T-helper 1 cell (primary cell): Measurements from ENCODE around the gene ZBTB7B.

ENCODE experiments used
- DNase-seq, 5 donors: peaks; one replicate each; pipeline ENCODE4 v3.0.0-alpha.2; 2012 to 2020

The ZBTB7B gene

GRCh38 chr1:155018617-155019348 lies 16.2 kb downstream of the ZBTB7B start:
- no peak for DNase-seq

- DNase-seq = no peak
Observed at GRCh38 chr1:155019377-155020245, 17.0 kb downstream of the ZBTB7B start.

DNA sequence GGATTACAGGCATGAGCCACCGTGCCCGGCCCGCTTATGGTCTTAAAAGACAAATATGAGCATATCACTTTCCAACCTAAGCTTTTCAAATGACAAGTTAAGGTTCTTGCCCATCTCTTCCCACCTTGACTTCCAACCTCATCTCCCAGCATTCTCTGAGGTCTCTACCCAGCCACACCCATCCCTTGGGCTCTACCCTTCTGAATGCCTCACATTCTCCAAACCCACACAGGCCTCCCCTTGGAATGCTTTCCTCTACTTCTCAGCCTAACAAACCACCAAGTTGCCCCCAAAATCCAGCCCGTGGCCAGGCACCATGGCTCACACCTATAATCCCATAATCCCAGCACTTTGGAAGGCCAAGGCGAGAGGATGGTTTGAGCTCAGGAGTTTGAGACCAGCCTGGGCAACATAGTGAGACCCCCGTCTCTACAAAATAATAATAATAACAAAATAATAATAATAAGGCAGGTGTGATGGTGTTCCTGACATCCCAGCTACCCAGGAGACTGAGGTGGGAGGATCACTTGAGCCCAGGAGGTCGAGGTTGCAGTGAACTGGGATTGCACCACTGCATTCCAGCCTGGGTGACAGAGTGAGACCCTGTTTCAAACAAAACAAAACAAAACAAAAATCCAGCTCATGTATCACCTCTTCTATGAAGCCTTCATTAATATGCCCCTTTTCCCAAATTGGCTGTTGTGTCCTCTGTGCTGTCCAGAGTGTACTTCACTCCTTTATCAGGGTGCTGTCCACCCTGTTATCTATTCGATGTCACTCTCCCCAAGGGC lies 19.7 kb downstream of the ZBTB7B start:
- DNase-seq = no peak

GRCh38 chr1:155022927-155023236 lies 20.3 kb downstream of the ZBTB7B start:
- DNase-seq = no peak

DNA sequence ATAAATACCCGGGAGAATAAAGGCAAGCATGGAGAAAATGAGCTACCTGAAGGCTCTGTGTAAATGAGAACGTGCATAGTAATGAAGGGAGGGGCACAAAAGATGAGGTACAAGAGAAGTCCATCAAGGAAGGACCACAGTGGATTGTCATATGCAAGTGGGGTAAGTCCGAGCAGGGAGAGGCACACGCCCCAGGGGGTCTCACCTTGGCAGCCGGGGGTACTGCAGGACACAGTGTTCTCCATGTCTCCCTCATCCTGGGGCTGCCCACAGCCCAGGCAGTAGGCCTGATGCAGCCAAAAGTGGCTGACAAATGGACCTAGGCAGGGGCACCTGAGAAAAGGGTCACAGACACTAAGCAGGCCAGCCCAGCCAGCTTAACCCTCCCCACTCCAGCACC lies 21.0 kb downstream of the ZBTB7B start:
- no peak for DNase-seq

GRCh38 chr1:155024315-155024714 lies 21.7 kb downstream of the ZBTB7B start:
- no peak for DNase-seq

GRCh38 chr1:155026154-155026553 lies 23.6 kb downstream of the ZBTB7B start:
- DNase-seq = no peak

- DNase-seq = no peak
Observed at GRCh38 chr1:155026588-155026987, 24.0 kb downstream of the ZBTB7B start.

DNA sequence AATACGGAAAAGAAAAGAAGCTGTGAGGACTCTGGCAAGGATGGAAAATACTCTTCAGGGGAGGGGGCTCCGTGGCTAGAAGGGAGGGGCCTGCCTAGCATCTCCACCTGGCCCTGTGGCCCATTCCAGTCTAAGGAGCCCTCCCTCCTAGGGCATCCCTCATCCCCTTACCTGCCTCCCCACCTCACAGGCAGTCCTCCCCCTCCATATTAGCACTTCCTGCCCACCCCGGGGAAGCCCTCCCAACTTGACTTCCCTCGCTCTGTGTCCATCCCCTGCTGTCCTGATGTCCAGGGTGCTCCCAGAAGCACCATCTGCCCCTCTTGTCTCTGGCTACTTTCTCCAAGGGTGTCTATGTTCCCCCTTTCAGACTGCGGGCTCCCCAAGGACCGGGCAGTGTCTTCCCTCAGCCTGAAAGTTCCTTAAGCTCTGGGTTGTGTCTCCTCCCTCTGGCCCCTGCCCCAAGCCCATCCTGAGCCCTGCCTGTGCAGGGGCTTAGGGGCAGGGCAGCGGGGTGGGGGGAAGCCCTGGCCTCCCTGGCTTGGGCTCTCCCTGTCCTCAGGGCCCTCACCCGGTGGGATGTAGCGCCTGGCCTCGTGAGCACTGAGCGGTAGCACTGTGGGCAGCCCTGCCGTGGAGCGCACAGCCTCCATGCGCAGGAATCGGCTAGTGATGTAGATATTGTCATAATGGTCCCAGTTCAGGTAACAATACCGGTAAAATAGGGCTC lies 27.1 kb downstream of the ZBTB7B start:
- DNase-seq = no peak

- DNase-seq = no peak
Observed at GRCh38 chr1:155030243-155030795, 27.7 kb downstream of the ZBTB7B start.

- no peak for DNase-seq
Observed at GRCh38 chr1:155030899-155031298, 28.3 kb downstream of the ZBTB7B start.

GRCh38 chr1:155032886-155033285 lies 30.3 kb downstream of the ZBTB7B start:
- DNase-seq = no peak

DNA sequence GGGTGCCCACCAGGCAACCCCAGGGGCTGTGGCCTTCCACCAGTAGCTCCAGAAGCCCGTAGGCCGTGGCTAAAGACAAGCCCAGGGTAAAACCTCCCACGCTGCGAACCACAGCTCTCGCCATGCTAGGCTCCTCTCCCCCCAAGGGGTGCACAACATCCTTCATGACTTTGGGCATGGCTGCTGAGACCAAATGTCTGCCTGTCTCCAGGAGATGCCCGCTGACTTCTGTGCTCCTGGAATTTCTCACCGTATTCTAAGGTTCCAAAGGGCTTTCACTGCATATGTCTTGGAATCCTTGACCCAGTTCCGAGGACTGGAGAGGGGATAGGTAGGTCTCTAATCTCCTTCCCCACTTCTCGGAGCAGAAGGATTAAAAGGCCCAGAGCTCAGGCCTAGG lies 30.9 kb downstream of the ZBTB7B start, which contains the start of the genes DCST1 and DCST2:
Gene DCST1, plus strand, starts transcription at position 301 of the 400 bp plus-strand sequence. CDS start 213 bp downstream, outside the sequence.
Gene DCST2, minus strand, starts transcription at position 258 of the 400 bp plus-strand sequence. Its CDS starts 80 bp downstream, at position 178.
- DNase-seq = no peak

DNA sequence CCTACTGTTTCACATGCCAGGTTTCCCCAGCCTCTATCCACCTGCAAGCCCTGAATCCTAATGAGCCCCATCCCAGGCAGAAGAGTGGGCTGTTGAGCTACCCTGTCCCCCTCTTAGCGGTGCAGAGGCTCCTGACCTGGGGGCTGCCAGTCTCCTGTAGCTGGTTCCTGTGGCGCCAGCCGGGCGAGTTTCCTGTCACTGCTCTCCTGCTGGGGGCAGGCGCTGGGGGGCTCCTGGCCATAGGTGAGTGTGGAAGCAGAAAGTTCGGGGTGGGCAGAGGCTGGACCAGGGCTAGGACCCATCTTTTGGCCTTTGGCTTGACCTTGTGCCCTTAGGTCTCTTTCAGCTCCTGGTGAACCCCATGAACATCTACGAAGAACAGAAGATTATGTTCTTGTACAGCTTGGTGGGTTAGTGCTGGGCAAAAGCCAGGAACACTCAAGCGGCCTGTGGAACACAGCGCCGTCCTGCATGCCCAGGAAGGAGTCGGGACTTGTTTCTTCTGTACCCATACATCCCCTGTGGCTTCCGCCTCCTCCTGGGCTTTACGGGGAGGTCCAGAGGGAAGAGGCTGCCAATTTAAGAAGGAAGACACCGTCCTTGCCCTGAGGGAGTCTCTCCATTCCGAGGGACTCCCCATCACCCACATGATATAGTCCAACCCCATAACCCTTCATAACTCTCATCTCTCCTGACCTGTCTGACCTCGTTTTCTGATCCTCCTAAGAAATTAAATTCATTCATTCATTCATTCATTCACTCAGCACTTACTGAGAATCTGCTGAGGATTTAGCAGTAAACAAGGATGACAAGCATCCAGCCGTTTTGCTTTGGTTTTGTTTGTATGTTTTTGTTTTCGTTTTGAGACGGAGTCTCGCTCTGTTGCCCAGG lies 32.0 kb downstream of the ZBTB7B start:
- no peak for DNase-seq

DNA sequence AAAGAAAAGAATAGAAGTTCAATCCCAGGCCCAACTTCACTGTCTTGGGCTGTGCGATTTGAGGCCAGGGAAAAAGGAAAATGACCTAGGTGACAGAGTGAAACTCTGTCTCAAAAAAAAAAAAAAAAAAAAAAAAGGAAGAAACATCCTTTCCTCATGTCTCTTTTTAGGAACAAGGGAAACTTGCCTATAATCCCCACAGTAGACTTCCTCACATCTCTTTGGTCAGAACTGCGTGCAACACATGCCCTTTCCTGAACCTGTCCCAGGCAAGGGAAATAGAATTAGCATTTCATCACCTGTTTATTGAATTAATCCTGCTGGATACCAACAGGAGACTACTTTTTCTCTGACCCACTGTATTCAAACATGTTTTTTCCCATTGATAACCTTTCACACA lies 33.3 kb downstream of the ZBTB7B start:
- DNase-seq = no peak

DNA sequence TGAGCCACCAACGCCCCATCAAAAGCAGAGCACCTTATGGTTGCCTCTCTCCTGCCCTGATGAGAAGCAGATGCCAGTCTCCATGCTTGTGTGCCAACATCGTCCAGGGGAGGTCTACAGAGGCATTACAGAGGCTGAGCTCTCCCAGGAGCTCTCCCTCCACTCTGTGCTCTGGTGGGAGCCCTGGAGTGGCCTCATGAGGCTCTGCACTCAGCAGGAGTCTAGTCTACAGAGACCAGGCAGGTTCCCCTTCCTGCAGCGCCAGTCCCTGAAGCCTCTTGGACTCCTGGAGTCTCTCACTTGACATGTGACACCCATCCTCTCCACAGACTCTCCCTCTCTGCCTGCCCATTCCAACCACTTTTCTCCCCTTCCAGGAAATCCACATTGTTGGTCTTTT lies 34.4 kb downstream of the ZBTB7B start:
- DNase-seq = no peak

- DNase-seq = no peak
Observed at GRCh38 chr1:155037851-155038441, 35.3 kb downstream of the ZBTB7B start.

- DNase-seq = no peak
Observed at GRCh38 chr1:155038602-155039307, 36.2 kb downstream of the ZBTB7B start.

DNA sequence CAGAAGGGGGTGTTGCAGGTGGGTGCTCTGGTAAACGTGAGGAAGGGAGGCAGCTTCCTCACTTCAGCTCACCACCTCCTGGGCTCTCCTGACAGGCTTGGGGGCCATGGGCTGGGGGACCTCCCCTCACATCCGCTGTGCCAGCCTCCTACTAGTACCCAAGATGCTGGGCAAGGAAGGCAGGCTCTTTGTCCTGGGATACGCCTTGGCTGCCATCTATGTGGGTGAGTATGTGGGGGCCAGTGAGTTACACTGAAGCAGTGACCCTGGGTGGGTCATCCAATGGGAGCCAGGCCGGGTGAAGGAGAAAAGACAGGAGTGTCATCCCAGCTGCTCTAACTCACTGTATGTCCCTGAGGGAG lies 36.7 kb downstream of the ZBTB7B start:
- DNase-seq = no peak
